NCI-H2029 (cell line): ENCODE data around the gene RGS6.

Experiments
- DNase-seq: peaks from one replicate; lab custom pipeline; 2025; lab: John Stamatoyannopoulos, UW

The RGS6 gene

GRCh38 chr14:72525087-72525915 is 593.1 kb downstream of the RGS6 start:
- no peak for DNase-seq

DNA sequence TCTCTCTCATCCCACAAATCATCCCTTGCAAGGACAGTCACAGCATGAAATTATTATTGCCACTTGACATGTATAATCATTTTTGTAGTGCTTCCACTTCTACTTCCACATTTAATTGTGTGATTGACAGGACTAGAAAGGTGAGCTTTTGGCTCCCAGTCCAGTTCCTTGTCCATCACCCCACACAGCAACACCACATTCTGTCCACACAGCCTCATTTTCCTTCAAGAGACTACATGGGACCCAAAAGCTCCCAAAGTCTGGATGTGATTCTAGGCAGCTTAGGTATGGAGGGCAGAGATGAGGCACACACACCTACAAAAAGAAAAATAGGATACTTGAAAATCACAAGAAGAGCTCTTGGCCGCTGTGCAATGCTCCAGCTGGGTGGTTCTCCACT is 595.4 kb downstream of the RGS6 start:
- no peak for DNase-seq

- DNase-seq: no peak
Measured at GRCh38 chr14:72528059-72528862, 596.0 kb downstream of the RGS6 start.

DNA sequence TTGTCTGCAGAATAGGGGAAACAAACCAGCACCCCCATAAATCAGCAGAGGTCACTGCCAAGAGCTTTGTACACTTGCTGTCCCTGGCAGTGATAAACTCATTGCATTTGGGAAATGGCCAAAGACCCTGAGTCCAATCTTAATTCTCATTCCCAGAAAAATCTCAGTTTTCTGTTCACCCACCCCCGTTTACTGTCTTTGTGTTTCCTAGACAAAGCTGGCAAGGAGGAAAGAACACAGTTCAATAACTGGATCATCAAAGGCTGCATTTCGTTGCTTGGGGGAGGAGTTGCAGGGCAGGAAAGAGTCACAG is 596.6 kb downstream of the RGS6 start:
- DNase-seq: no peak

- no peak for DNase-seq
Measured at GRCh38 chr14:72532686-72533454, 600.6 kb downstream of the RGS6 start.

GRCh38 chr14:72535485-72535884 is 603.3 kb downstream of the RGS6 start:
- DNase-seq: no peak

DNA sequence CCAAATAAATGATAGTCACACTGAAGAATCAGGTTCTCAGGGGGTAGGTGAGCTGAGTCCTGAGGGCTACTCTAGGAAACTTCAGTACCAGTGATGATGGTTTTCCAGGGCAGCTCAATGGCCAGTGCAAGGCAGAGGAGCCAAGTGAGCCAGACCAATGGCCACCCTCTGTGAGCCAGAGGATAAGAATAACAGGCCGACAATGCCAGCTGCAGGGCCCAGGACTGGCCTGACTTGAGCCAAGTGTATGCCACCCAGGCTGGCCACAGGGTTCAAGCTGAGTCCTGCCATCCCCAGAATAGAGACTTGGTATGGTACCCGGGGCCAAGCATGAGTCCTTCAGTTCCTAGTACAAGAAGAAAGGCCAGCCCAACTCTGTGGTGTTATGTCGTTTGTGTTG is 606.2 kb downstream of the RGS6 start:
- DNase-seq: no peak

GRCh38 chr14:72539661-72540315 is 607.6 kb downstream of the RGS6 start:
- DNase-seq: no peak

- DNase-seq: no peak
Measured at GRCh38 chr14:72540836-72541235, 608.6 kb downstream of the RGS6 start.

DNA sequence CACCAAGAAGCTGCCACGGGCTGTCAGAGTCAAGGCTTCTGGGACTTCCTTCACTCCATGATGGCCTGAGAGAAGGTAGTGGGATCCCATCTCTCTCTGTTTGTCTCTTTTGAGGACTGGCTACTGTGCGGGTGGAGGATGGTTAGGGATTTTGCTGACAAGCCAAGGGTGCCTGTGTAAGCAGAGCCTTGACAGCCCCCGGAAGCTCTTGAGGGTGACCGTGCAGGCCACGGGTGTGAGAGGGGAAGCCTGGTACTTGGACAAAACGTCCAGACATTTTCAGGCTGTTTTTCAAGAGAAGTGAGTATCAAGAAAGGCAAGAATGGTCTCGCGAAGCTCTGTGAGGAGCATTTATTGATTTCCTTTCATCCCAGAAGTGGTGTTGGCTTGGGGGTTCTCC is 609.3 kb downstream of the RGS6 start:
- no peak for DNase-seq

GRCh38 chr14:72543341-72543740 is 611.1 kb downstream of the RGS6 start:
- DNase-seq: no peak

DNA sequence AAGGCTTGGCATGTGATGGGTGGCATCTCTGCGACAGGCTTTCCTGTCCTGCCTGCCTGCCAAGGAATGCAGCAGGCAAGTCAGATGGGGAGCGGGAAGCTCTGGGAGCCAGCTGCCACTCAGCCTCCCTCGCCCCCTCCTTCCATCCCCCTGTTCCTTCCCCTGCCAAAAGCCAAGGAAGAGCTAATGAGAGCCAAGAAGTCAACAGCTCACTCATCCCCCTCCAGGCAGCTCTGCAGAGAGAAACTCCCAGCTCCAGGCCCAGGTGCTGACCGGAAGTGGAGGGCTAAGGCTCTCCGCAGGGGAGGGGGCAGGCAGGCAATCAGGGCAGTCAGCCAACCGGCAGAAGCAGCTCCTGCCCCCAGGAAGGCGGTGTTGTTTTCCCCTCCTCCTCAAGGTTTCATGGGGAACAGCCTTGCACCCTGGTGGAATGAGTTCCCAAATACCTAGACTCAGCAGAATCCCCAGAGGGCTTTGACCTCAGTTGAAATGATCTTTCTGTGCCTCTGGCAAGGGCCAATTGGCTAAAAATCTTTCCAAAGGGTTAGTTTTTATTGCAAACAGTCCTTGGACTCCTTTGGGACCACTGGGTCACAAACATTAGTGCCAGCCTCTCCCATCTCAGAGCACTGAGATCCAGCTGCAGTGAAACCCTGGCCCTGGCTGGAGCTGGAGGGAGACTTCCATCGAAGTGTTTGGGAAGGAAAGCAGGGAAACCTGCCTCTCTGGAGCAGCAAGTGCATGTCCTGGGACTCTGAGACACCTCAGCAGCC is 612.6 kb downstream of the RGS6 start:
- no peak for DNase-seq

DNA sequence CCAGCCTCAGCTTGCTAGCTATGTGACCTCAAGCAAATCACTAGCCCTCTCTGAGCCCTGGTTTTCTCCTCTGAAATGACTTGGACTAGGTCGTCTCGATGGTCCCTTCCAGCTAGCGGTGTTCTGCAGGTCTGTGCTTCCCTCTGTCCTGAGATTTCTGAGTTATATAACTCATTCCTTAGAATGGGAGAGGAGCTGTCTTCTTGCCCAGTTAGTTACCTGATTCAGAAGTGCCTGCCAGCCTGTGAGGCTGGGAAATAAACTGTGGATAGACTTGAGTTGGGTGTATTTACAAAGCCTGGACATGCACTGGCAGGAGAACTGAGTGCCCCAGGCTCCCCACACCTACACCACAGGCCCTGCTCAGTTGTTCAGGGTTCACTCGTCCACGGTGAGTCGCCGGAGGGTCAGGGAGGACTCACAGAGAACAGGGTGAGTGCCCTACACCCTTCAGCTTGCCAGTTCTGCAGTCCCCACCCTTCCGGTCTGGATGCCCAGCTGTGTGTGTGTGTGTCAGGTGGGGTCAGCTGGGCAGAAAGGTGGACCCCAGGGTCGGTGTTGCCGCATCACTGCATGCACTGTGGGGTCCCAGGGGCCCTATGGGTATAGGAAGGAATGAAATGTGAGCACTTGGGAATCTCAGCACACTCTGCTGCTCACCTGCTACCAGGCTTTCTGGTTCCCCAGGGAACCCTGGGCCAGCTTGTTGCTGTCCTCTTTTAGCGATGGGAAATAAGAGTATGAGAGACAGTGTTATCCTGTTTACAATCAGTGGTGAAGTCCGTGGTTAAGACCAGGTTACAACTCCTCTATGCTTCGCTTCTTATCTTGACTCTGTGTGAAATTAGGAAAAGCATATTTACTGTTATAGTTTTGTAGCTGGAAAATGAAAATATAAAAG is 613.4 kb downstream of the RGS6 start:
- no peak for DNase-seq

DNA sequence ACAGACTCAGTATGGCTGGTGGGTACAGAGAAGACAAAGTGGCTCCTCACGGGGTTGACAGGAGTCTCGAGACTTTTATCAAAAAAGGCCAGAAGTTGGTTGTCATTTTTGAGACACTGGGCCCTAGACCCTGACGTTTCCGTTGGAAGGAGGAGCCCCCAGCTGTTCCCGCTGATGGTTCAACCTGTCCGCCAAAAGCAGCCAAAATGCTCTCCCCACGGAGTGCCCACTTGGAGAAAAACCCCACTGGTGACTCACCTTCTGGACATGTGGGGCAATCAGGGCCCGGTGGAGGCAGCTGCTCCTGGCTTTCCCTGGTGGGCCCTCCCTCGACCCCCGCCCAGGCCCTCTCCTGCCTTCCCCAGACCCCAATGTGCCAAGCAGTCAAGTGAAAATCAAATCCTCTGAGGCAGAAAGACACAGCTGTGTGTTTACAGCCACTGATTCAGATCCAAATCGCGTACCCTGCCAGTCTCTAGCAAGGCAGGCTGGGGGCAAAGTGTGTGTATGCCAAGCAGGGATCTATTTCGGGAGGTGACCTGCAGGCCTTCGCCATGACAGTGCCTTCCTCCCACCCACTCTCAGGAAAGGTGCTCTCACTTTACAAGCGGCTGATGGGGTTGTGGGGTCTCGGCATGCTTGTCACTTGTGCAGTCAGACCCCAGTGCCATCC is 614.3 kb downstream of the RGS6 start:
- DNase-seq: no peak

GRCh38 chr14:72547999-72548398 is 615.8 kb downstream of the RGS6 start:
- DNase-seq: no peak

- DNase-seq: no peak
Measured at GRCh38 chr14:72549026-72549425, 616.8 kb downstream of the RGS6 start.

- DNase-seq: no peak
Measured at GRCh38 chr14:72549854-72550253, 617.6 kb downstream of the RGS6 start.

DNA sequence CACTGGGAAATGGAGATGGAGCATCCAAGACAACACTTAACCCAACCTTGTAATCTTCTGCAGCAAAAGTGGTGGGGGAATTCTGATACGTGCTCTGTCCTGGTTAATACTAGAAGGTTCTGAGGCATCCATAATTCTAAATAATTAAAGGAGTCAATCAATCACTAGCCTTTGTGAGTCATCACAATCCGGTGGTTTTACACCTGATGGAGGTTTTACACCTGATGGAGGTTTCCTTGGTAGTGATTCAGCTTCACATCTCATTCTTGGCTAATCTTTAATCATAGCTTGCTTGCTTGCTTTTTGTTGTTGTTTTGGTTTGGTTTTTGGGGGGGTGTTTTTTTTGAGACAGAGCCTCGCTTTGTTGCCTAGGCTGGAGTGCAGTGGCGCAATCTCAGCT is 618.3 kb downstream of the RGS6 start:
- no peak for DNase-seq

DNA sequence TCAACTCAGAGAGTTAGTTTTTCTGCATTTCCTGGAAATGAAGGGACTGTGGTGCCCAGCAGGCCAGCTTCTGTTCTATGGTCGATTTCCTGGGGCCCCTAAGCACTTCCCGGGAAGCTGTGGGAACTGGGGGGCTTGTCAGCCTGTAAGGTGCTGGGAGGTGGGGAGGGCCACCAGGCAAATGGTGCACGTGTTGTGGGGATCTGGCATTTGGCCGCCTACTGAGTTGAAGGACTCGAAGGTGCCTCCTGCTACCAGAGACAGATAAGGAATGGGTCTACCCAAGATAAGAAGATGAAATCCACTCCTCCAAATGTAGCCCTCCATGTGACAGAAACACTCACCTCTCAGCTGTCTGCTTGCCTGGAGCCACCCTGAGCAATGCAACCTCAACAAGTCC is 620.0 kb downstream of the RGS6 start:
- no peak for DNase-seq

DNA sequence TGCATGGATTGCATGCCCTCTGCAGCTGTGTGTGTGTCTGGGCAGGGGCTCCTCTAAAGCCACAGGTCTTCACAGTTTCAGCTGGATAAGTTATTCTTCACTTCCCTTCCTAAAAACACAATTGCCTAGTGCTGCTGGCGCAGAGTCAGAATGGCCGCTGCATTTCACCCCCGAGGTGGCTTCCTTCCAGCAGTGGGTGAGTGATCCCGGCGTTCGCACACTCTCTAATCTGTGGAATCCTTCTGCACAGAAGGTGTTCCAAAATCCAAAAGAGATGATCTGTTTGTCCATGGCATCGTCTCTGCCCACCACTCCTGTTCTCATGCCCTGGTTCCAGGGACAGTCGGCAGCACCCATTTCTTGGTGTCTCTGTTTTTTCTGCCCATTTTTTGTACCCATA is 620.9 kb downstream of the RGS6 start:
- DNase-seq: no peak
